ENCODE measurements around the gene DTNBP1. TPM values are rescaled to one million over a fixed set of nuclear protein-coding genes. Genes with fewer than 3 reads are reported as not detected.

The DTNBP1 gene
- total and polyA plus RNA-seq, 2 of the 13 experiments (the other 11 are each of a cell fraction or from before 2014, with no cell fraction given), result 6.6 to 19.1 TPM

DNA sequence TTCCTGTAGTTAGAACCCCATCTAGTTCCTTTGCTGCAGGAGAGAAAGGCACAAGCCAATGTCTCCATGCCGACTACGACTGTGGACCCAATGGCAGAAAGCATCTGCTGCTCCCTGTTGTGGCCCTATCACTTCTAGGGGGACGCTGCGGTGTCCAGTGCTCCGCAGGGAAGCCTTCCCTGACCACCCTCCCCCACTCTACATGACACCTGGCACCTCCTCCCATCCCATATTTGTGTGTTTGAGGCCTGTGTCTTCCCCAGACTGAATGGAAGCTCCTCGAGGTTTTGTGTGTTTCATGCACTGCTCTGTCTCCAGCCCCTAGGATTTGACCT lies 159.5 kb downstream of the DTNBP1 start:
- Histone ChIP-seq H3K4me1 (ENCODE audit: insufficient read depth, low read length) (peaks cover 30% of the 10 kb centered on the region), H3K79me2 (ENCODE audit: insufficient read depth, low read length) (no peaks in the 10 kb centered on the region), H3K9ac (ENCODE audit: insufficient read depth, low read depth, low read length) (no peak overlapping the region), H3K27me3 (ENCODE audit: control insufficient read depth in 1 of 2, insufficient read depth in 2 of 2, low read length in 2 of 2) (no peaks in the 10 kb centered on the region), H3K27ac (ENCODE audit: extremely low read length, insufficient read depth, low read length) (no peak overlapping the region), H3K4me3 (replicated peaks in 1 of 3; ENCODE audit: insufficient read depth in 1 of 3, low read depth in 2 of 3, low read length in 3 of 3) (no peak overlapping the region), H2AFZ (ENCODE audit: low read length) (no peak overlapping the region), H3K36me3 (replicated peaks in 1 of 2; ENCODE audit: control insufficient read depth in 1 of 2, insufficient read depth in 2 of 2, low read length in 2 of 2) (peaks cover 24 to 36% of the 10 kb centered on the region in 2 experiments), H4K20me1 (ENCODE audit: insufficient read depth, low read length) (peaks cover 9% of the 10 kb centered on the region; the same call in 1 of the 2 replicates), H3K9me3 (ENCODE audit: low read length) (no peaks in the 10 kb centered on the region), H3K4me2 (ENCODE audit: low read depth, low read length) (no peak overlapping the region)
- FAIRE-seq (no peak), ATAC-seq (no peak), DNase-seq (ENCODE audit: low spot score) (no peak)
- POLR2A ChIA-PET, result no interaction called here
- intact Hi-C loops (cut with micrococcal nuclease; ENCODE audit: unreplicated experiment), result no loop called here
- no TSS peak for BruUV-seq (replicated peaks)
- in situ Hi-C loops (cut with HindIII; ENCODE audit: extremely low pct_ligation_motif_present, low pct_unique_long_range_greater_than_20kb), result no loop called here
- no peak for TF ChIP-seq PHB2 (IDR thresholded peaks at IDR 0.05; ENCODE audit: partially characterized antibody)
- TF ChIP-seq, protein P1, sequence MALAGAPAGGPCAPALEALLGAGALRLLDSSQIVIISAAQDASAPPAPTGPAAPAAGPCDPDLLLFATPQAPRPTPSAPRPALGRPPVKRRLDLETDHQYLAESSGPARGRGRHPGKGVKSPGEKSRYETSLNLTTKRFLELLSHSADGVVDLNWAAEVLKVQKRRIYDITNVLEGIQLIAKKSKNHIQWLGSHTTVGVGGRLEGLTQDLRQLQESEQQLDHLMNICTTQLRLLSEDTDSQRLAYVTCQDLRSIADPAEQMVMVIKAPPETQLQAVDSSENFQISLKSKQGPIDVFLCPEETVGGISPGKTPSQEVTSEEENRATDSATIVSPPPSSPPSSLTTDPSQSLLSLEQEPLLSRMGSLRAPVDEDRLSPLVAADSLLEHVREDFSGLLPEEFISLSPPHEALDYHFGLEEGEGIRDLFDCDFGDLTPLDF (CRISPR knock-in tag; IDR thresholded peaks at IDR 0.05), result no peak
- TF ChIP-seq GFI1 (CRISPR knock-in tag; IDR thresholded peaks at IDR 0.05; ENCODE audit: borderline replicate concordance), result no peak
- TF ChIP-seq, protein P2, sequence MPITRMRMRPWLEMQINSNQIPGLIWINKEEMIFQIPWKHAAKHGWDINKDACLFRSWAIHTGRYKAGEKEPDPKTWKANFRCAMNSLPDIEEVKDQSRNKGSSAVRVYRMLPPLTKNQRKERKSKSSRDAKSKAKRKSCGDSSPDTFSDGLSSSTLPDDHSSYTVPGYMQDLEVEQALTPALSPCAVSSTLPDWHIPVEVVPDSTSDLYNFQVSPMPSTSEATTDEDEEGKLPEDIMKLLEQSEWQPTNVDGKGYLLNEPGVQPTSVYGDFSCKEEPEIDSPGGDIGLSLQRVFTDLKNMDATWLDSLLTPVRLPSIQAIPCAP (CRISPR knock-in tag; IDR thresholded peaks at IDR 0.05; ENCODE audit: low read depth), result no peak
- TF ChIP-seq, protein P3, sequence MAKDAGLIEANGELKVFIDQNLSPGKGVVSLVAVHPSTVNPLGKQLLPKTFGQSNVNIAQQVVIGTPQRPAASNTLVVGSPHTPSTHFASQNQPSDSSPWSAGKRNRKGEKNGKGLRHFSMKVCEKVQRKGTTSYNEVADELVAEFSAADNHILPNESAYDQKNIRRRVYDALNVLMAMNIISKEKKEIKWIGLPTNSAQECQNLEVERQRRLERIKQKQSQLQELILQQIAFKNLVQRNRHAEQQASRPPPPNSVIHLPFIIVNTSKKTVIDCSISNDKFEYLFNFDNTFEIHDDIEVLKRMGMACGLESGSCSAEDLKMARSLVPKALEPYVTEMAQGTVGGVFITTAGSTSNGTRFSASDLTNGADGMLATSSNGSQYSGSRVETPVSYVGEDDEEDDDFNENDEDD (CRISPR knock-in tag; IDR thresholded peaks at IDR 0.05; ENCODE audit: borderline replicate concordance), result no peak
- TF ChIP-seq, protein P4, sequence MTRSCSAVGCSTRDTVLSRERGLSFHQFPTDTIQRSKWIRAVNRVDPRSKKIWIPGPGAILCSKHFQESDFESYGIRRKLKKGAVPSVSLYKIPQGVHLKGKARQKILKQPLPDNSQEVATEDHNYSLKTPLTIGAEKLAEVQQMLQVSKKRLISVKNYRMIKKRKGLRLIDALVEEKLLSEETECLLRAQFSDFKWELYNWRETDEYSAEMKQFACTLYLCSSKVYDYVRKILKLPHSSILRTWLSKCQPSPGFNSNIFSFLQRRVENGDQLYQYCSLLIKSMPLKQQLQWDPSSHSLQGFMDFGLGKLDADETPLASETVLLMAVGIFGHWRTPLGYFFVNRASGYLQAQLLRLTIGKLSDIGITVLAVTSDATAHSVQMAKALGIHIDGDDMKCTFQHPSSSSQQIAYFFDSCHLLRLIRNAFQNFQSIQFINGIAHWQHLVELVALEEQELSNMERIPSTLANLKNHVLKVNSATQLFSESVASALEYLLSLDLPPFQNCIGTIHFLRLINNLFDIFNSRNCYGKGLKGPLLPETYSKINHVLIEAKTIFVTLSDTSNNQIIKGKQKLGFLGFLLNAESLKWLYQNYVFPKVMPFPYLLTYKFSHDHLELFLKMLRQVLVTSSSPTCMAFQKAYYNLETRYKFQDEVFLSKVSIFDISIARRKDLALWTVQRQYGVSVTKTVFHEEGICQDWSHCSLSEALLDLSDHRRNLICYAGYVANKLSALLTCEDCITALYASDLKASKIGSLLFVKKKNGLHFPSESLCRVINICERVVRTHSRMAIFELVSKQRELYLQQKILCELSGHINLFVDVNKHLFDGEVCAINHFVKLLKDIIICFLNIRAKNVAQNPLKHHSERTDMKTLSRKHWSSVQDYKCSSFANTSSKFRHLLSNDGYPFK (CRISPR knock-in tag; IDR thresholded peaks at IDR 0.05; ENCODE audit: borderline replicate concordance), result no peak
- TF ChIP-seq, protein P5, sequence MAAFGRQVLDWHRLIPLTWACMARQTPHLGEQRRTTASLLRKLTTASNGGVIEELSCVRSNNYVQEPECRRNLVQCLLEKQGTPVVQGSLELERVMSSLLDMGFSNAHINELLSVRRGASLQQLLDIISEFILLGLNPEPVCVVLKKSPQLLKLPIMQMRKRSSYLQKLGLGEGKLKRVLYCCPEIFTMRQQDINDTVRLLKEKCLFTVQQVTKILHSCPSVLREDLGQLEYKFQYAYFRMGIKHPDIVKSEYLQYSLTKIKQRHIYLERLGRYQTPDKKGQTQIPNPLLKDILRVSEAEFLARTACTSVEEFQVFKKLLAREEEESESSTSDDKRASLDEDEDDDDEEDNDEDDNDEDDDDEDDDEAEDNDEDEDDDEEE (CRISPR knock-in tag; IDR thresholded peaks at IDR 0.05), result no peak
- no peak for TF ChIP-seq KLF12 (CRISPR knock-in tag; IDR thresholded peaks at IDR 0.05; ENCODE audit: borderline replicate concordance)
- TF ChIP-seq ZNF431 (CRISPR knock-in tag; IDR thresholded peaks at IDR 0.05; ENCODE audit: borderline replicate concordance, low read depth), result no peak
- TF ChIP-seq, protein P6, sequence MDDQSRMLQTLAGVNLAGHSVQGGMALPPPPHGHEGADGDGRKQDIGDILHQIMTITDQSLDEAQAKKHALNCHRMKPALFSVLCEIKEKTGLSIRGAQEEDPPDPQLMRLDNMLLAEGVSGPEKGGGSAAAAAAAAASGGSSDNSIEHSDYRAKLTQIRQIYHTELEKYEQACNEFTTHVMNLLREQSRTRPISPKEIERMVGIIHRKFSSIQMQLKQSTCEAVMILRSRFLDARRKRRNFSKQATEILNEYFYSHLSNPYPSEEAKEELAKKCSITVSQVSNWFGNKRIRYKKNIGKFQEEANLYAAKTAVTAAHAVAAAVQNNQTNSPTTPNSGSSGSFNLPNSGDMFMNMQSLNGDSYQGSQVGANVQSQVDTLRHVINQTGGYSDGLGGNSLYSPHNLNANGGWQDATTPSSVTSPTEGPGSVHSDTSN (CRISPR knock-in tag; IDR thresholded peaks at IDR 0.05; ENCODE audit: borderline replicate concordance), result no peak
- no peak for TF ChIP-seq ZNF329 (CRISPR knock-in tag; IDR thresholded peaks at IDR 0.05; ENCODE audit: low read depth)
- TF ChIP-seq, protein P7, sequence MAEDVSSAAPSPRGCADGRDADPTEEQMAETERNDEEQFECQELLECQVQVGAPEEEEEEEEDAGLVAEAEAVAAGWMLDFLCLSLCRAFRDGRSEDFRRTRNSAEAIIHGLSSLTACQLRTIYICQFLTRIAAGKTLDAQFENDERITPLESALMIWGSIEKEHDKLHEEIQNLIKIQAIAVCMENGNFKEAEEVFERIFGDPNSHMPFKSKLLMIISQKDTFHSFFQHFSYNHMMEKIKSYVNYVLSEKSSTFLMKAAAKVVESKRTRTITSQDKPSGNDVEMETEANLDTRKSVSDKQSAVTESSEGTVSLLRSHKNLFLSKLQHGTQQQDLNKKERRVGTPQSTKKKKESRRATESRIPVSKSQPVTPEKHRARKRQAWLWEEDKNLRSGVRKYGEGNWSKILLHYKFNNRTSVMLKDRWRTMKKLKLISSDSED (CRISPR knock-in tag; IDR thresholded peaks at IDR 0.05), result no peak
- WGBS (ENCODE audit: low lambda C conversion rate), result 93% methylated on average over 6 of the region's 6 CpGs
- CTCF ChIA-PET (ENCODE audit: low intra/inter-chr PET ratio, low total read pairs), result no interaction called here

Data from HepG2 (cell line).